Loucy (cell line): ENCODE measurements around the gene HPS1.

Experiments used
- H2AFZ ChIP-seq: fragments of 200-600 bp; sonication (generic); 2 replicates; pipeline ENCODE4 v1.6.0; 2016; ENCODE audit warnings: antibody characterized with exemption, mild to moderate bottlenecking, low read length, moderate library complexity
- H3F3A ChIP-seq: fragments of 200-600 bp; 2 replicates; pipeline ENCODE4 v1.6.0; 2016; ENCODE audit warnings: antibody characterized with exemption, low read depth, mild to moderate bottlenecking
- H3K27me3 ChIP-seq: fragments of 200-600 bp; sonication (generic); 2 replicates; pipeline ENCODE4 v1.6.1; 2014; ENCODE audit warnings: low read length, mild to moderate bottlenecking; ENCODE audit not compliant: insufficient read depth, poor library complexity, severe bottlenecking
- H3K36me3 ChIP-seq: fragments of 200-600 bp; sonication (generic); 2 replicates; pipeline ENCODE4 v1.6.1; 2016; ENCODE audit warnings: low read length; ENCODE audit not compliant: insufficient read depth
- H3K4me1 ChIP-seq: fragments of 200-600 bp; sonication (generic); 2 replicates; pipeline ENCODE4 v1.5.1; 2014; ENCODE audit warnings: low read length, mild to moderate bottlenecking; ENCODE audit not compliant: insufficient read depth, poor library complexity, severe bottlenecking
- H3K4me2 ChIP-seq: fragments of 200-600 bp; sonication (generic); 2 replicates; pipeline ENCODE4 v1.6.0; 2014; ENCODE audit warnings: antibody characterized with exemption, low read length, low read depth, mild to moderate bottlenecking; ENCODE audit not compliant: poor library complexity, severe bottlenecking
- H3K4me3 ChIP-seq: fragments of 200-600 bp; sonication (generic); 2 replicates; pipeline ENCODE4 v1.5.1; 2014; ENCODE audit warnings: low read length, mild to moderate bottlenecking, mixed read lengths; ENCODE audit not compliant: poor library complexity, severe bottlenecking
- H3K79me2 ChIP-seq: fragments of 200-600 bp; sonication (generic); 2 replicates; pipeline ENCODE4 v1.6.1; 2014; ENCODE audit warnings: low read length; ENCODE audit not compliant: insufficient read depth
- H3K9ac ChIP-seq: fragments of 200-600 bp; sonication (generic); 2 replicates; pipeline ENCODE4 v1.6.0; 2014; ENCODE audit warnings: mild to moderate bottlenecking, low read depth, low read length, moderate library complexity; ENCODE audit not compliant: poor library complexity, severe bottlenecking
- H3K9me2 ChIP-seq: fragments of 200-600 bp; sonication (generic); replicated peaks from 2 replicates; pipeline ENCODE4 v1.6.1; 2016; ENCODE audit warnings: low read depth, low read length, mixed read lengths
- H3K9me3 ChIP-seq: fragments of 200-600 bp; sonication (generic); 2 replicates; pipeline ENCODE4 v1.6.1; 2014; ENCODE audit warnings: mild to moderate bottlenecking, antibody characterized with exemption, low read length, low read depth; ENCODE audit not compliant: insufficient read depth
- H4K20me1 ChIP-seq: fragments of 200-600 bp; sonication (generic); 2 replicates; pipeline ENCODE4 v1.6.0; 2014; ENCODE audit warnings: antibody characterized with exemption, low read length, mild to moderate bottlenecking; ENCODE audit not compliant: insufficient read depth, poor library complexity, severe bottlenecking
- CTCF ChIP-seq: fragments of 200-600 bp; sonication (generic); conservative IDR thresholded peaks from 2 replicates; pipeline ENCODE4 v1.5.1; 2014; ENCODE audit warnings: mild to moderate bottlenecking, antibody characterized with exemption, low read length
- EZH2phosphoT487 ChIP-seq: fragments of 200-600 bp; IDR thresholded peaks from 2 replicates; pipeline ENCODE4 v1.6.1; 2018; ENCODE audit warnings: antibody characterized with exemption, mild to moderate bottlenecking, moderate library complexity, borderline replicate concordance

HPS1 gene

GRCh38 chr10:98404571-98405359, 42.0 kb downstream of the HPS1 start:
- H4K20me1 ChIP-seq = no peaks in the 10 kb centered on the region
- H3K9me3 ChIP-seq = no peaks in the 10 kb centered on the region
- H3K4me3 ChIP-seq = no peak overlapping the region
- H2AFZ ChIP-seq = no peak overlapping the region
- H3F3A ChIP-seq = no peaks in the 10 kb centered on the region
- no peak overlapping the region for H3K4me2 ChIP-seq
- no peak overlapping the region for H3K9ac ChIP-seq
- H3K9me2 ChIP-seq = no peaks in the 10 kb centered on the region
- no peak for TF ChIP-seq EZH2phosphoT487
- no peak for TF ChIP-seq CTCF
- H3K36me3 ChIP-seq = no peaks in the 10 kb centered on the region
- no peaks in the 10 kb centered on the region for H3K79me2 ChIP-seq
- no peaks in the 10 kb centered on the region for H3K4me1 ChIP-seq
- no peaks in the 10 kb centered on the region for H3K27me3 ChIP-seq

- H3K9me2 ChIP-seq = no peaks in the 10 kb centered on the region
- no peaks in the 10 kb centered on the region for H3K79me2 ChIP-seq
- no peaks in the 10 kb centered on the region for H3F3A ChIP-seq
- H3K4me1 ChIP-seq = no peaks in the 10 kb centered on the region
- no peak overlapping the region for H3K4me3 ChIP-seq
- no peaks in the 10 kb centered on the region for H3K27me3 ChIP-seq
- no peak overlapping the region for H2AFZ ChIP-seq
- TF ChIP-seq CTCF (no peak), EZH2phosphoT487 (no peak)
- H3K4me2 ChIP-seq = no peak overlapping the region
- H3K9ac ChIP-seq = no peak overlapping the region
- H3K9me3 ChIP-seq = no peaks in the 10 kb centered on the region
- no peaks in the 10 kb centered on the region for H4K20me1 ChIP-seq
- H3K36me3 ChIP-seq = no peaks in the 10 kb centered on the region
Measured at GRCh38 chr10:98403812-98404504, 42.8 kb downstream of the HPS1 start.

- H2AFZ ChIP-seq = no peak overlapping the region
- no peaks in the 10 kb centered on the region for H3K9me3 ChIP-seq
- no peaks in the 10 kb centered on the region for H4K20me1 ChIP-seq
- no peak overlapping the region for H3K9ac ChIP-seq
- H3F3A ChIP-seq = no peaks in the 10 kb centered on the region
- H3K27me3 ChIP-seq = no peaks in the 10 kb centered on the region
- H3K4me2 ChIP-seq = no peak overlapping the region
- no peak for TF ChIP-seq CTCF
- no peak for TF ChIP-seq EZH2phosphoT487
- no peaks in the 10 kb centered on the region for H3K9me2 ChIP-seq
- H3K36me3 ChIP-seq = no peaks in the 10 kb centered on the region
- H3K79me2 ChIP-seq = no peaks in the 10 kb centered on the region
- no peak overlapping the region for H3K4me3 ChIP-seq
- H3K4me1 ChIP-seq = no peaks in the 10 kb centered on the region
Measured at GRCh38 chr10:98402931-98403718, 43.6 kb downstream of the HPS1 start.
